K562 (cell line): ENCODE results near the gene MAPK8IP1. TPM values are rescaled to one million over a fixed set of nuclear protein-coding genes. Genes with fewer than 3 reads are reported as not detected.
A peak's percentile ranks its signal among the peaks of the same experiment; 100 is the strongest.

Experiments used
- ATAC-seq: fragments of 200-7000 bp; cut with Tn5 transposase; 3 replicates; pipeline ENCODE4 v1.9.1; 2020; ENCODE audit warnings: moderate library complexity
- BruUV-seq: library from RNA; stranded (reverse); fragments of 400-500 nt; replicated peaks from 2 replicates; lab custom pipeline; 2021; lab: Mats Ljungman, UMichigan
- CTCF ChIA-PET: fragments of 300-600 bp; formaldehyde crosslinking; extraction: SDS; loops from one replicate; lab custom pipeline; 2021; ENCODE audit warnings: low intra/inter-chr PET ratio; lab: Yijun Ruan, JAX
- POLR2A ChIA-PET: fragments of 300-600, 350-650 bp; sonication (Branson Sonifier 250); formaldehyde crosslinking; extraction: SDS; loops from one replicate; lab custom pipeline; 2021; ENCODE audit warnings: antibody characterized with exemption, inconsistent platforms; lab: Yijun Ruan, JAX
- DNase-seq, 4 experiments: peaks; one replicate each; pipeline versions ENCODE4 v3.0.0 to v3.0.0-alpha.2; 2011 to 2018; ENCODE audit warnings: low spot score in 3 of 4, mixed read lengths in 3 of 4; ENCODE audit errors: extremely low read depth in 1 of 4
- FAIRE-seq: peaks from 2 replicates; lab custom pipeline; 2011; peaks lifted over from hg19 to GRCh38; lab: Jason Lieb, UNC
- H2AFZ ChIP-seq: 2 replicates; pipeline ENCODE4 v1.6.0; 2011; ENCODE audit warnings: low read depth, low read length, control low read depth, inconsistent platforms
- H3K27ac ChIP-seq: fragments of 200-600 bp; 3 replicates; pipeline ENCODE4 v1.8.0; 2011; ENCODE audit warnings: low read depth, mild to moderate bottlenecking, control low read depth, inconsistent platforms, low read length, moderate library complexity, mixed read lengths; ENCODE audit errors: extremely low read depth
- H3K27me3 ChIP-seq, 2 experiments: fragments of 300-600 bp in 1 of 2; 2 replicates in 1 of 2; 3 replicates in 1 of 2; pipeline versions ENCODE4 v1.6.0 to v1.8.0; 2011; ENCODE audit warnings: inconsistent platforms in 2 of 2, low read length in 2 of 2, mild to moderate bottlenecking in 1 of 2, mixed read lengths in 1 of 2, moderate library complexity in 1 of 2; ENCODE audit not compliant: control insufficient read depth in 2 of 2, insufficient read depth in 2 of 2
- H3K36me3 ChIP-seq: fragments of 300-600 bp; 3 replicates; pipeline ENCODE4 v1.8.0; 2011; ENCODE audit warnings: mild to moderate bottlenecking, low read length, inconsistent platforms; ENCODE audit not compliant: control insufficient read depth, insufficient read depth
- H3K4me1 ChIP-seq, 2 experiments: fragments of 200-600 bp in 1 of 2; replicated peaks in 1 of 2; 2 replicates in 1 of 2; 3 replicates in 1 of 2; pipeline versions ENCODE4 v1.5.1 to v1.8.0; 2011; ENCODE audit warnings: inconsistent platforms in 2 of 2, low read length in 2 of 2, mild to moderate bottlenecking in 1 of 2, mixed read lengths in 1 of 2, moderate library complexity in 1 of 2; ENCODE audit not compliant: control insufficient read depth in 2 of 2, insufficient read depth in 2 of 2
- H3K4me2 ChIP-seq: 2 replicates; pipeline ENCODE4 v1.6.1; 2011; ENCODE audit warnings: low read length, control low read depth, inconsistent platforms, mixed read lengths; ENCODE audit not compliant: insufficient read depth
- H3K4me3 ChIP-seq: fragments of 200-600 bp; sonication (generic), shearing (Covaris generic); 2 replicates; pipeline ENCODE4 v1.5.1; 2016; ENCODE audit warnings: control low read depth, inconsistent platforms
- H3K79me2 ChIP-seq: fragments of 200-600 bp; 3 replicates; pipeline ENCODE4 v1.8.0; 2011; ENCODE audit warnings: low read length, inconsistent platforms; ENCODE audit not compliant: control insufficient read depth, insufficient read depth
- H3K9ac ChIP-seq, 2 experiments: 2 replicates each; pipeline versions ENCODE4 v1.6.0 to v1.6.1; 2011; ENCODE audit warnings: low read depth in 2 of 2, low read length in 2 of 2, control low read depth in 1 of 2, inconsistent platforms in 1 of 2, mild to moderate bottlenecking in 1 of 2, mixed read lengths in 1 of 2; ENCODE audit not compliant: insufficient read depth in 1 of 2
- H3K9me1 ChIP-seq: one replicate; pipeline ENCODE4 v1.6.0; 2011; ENCODE audit warnings: inconsistent platforms, mild to moderate bottlenecking, low read length, moderate library complexity; ENCODE audit not compliant: control insufficient read depth, insufficient read depth
- H3K9me3 ChIP-seq: replicated peaks from 2 replicates; pipeline ENCODE4 v1.5.1; 2011; ENCODE audit warnings: low read depth, low read length, inconsistent platforms; ENCODE audit not compliant: control insufficient read depth, insufficient read depth
- H4K20me1 ChIP-seq: replicated peaks from 2 replicates; pipeline ENCODE4 v1.6.1; 2011; ENCODE audit warnings: low read length, inconsistent platforms, mixed read lengths; ENCODE audit not compliant: control insufficient read depth, insufficient read depth
- BMI1 ChIP-seq: fragments of 150-350 bp; IDR thresholded peaks from 2 replicates; pipeline ENCODE4 v1.6.1; 2014; ENCODE audit warnings: low read length
- ETV6 ChIP-seq, 3 experiments: fragments of 150-350 bp in 1 of 3; sonication (generic) in 1 of 3; formaldehyde crosslinking in 1 of 3; IDR thresholded peaks; 2 replicates each; pipeline versions ENCODE4 v1.6.1 to v1.8.0; 2014 to 2022; ENCODE audit warnings: borderline replicate concordance in 2 of 3, low read depth in 2 of 3, antibody characterized with exemption in 1 of 3, low read length in 1 of 3, mild to moderate bottlenecking in 1 of 3, missing genetic modification reagents in 1 of 3
- PKNOX1 ChIP-seq: fragments of 450-650 bp; IDR thresholded peaks from 2 replicates; pipeline ENCODE4 v1.6.1; 2016
- TCF3 ChIP-seq: sonication (generic); formaldehyde crosslinking; IDR thresholded peaks from 2 replicates; pipeline ENCODE4 v1.4.0; 2020; ENCODE audit warnings: mild to moderate bottlenecking, missing genetic modification reagents
- WGBS: fragments of 100-300 bp; shearing (Covaris generic); methylation state at CpG from one replicate; pipeline ENCODE4 v1.1.6; 2016; ENCODE audit warnings: low coverage, mixed read lengths; ENCODE audit not compliant: insufficient coverage; ENCODE audit errors: missing lambda C conversion rate; 5-methylcytosine and 5-hydroxymethylcytosine counted together
- in situ Hi-C: fragments of 300-500 bp; cut with MboI; formaldehyde crosslinking; loops from 4 replicates; pipeline ENCODE4 v1.15.0; 2018; ENCODE audit warnings: inconsistent platforms, mixed read lengths
- intact Hi-C: fragments of 100-400 bp; cut with micrococcal nuclease; formaldehyde crosslinking; loops from 2 replicates; pipeline ENCODE4 v1.14.2; 2022
- polyA plus RNA-seq, 8 experiments: library from polyadenylated mRNA; depleted of rRNA in 4 of 8; stranded (reverse) in 5 of 8; unstranded in 3 of 8; fragments of >200 nt; fragmentation: Nextera tagmentation in 2 of 8; fragmentation: Illumina TruSeq in 1 of 8; extraction: Ambion mirVana in 2 of 8; extraction: Trizol in 1 of 8; gene quantifications; 2 replicates each; pipeline versions ENCODE4 v1.2.1 to v1.2.3, GENCODE V29; 2011 to 2014; ENCODE audit warnings: inconsistent platforms in 1 of 8, missing spikeins in 1 of 8
- total RNA-seq, 7 experiments: library from RNA; depleted of rRNA in 6 of 7; stranded (reverse); fragments of >200 nt in 6 of 7; fragmentation: Illumina TruSeq in 2 of 7; extraction: Trizol in 2 of 7; gene quantifications; 2 replicates each; pipeline versions ENCODE4 v1.2.1 to v1.2.3, GENCODE V29; 2011 to 2021; ENCODE audit warnings: low replicate concordance in 1 of 7

MAPK8IP1 gene
- total and polyA plus RNA-seq, 9 of the 15 experiments (the other 6 are each of a cell fraction or from before 2014, with no cell fraction given) = 0.13 to 6.9 (median 2.5) TPM

- H3K9me3 ChIP-seq = no peaks in the 10 kb centered on the region
- WGBS = 42% methylated on average over 7 of the region's 7 CpGs
- H3K9ac ChIP-seq = peak overlapping the region in 1 of 2 experiments; percentile 93; a peak in 2 of 4 replicates
- peaks cover 23% of the 10 kb centered on the region; the same call in 2 of the 3 replicates for H3K36me3 ChIP-seq
- DNase-seq (no peak), ATAC-seq (no peak), FAIRE-seq (no peak)
- H3K4me3 ChIP-seq = peak overlapping the region; percentile 72
- H2AFZ ChIP-seq = peak overlapping the region; percentile 89
- ChIA-PET POLR2A (interaction anchor here (0.8 to 1.0 kb wide), 3 partner anchors 8 to 69 kb away, joined by 3 to 4 read pairs (median 3); no protein-coding TSS in a partner anchor), CTCF (no interaction called here)
- TF ChIP-seq PKNOX1 (no peak), BMI1 (no peak), TCF3 (CRISPR knock-in tag) (peak; percentile 3; the same call in 1 of the 2 replicates), ETV6 (IDR thresholded peaks at IDR 0.05; ENCODE audit: borderline replicate concordance in 1 of 2, low read depth in 2 of 2, low read length in 1 of 2) (no peak), ETV6 (CRISPR knock-in tag; IDR thresholded peaks at IDR 0.05; ENCODE audit: borderline replicate concordance) (no peak)
- in situ Hi-C loops (no loop called here), intact Hi-C loops (no loop called here)
- no peaks in the 10 kb centered on the region for H4K20me1 ChIP-seq
- no TSS peak for BruUV-seq
- H3K4me1 ChIP-seq = peaks cover 11 to 59% of the 10 kb centered on the region in 2 experiments
- H3K9me1 ChIP-seq = no peaks in the 10 kb centered on the region
- H3K27ac ChIP-seq = no peak overlapping the region
- H3K79me2 ChIP-seq = peaks cover 19% of the 10 kb centered on the region
- H3K27me3 ChIP-seq = no peaks in the 10 kb centered on the region
- H3K4me2 ChIP-seq = peak overlapping the region; percentile 94; the same call in 1 of the 2 replicates
Observed at GRCh38 chr11:45918962-45919675, 33.7 kb downstream of the MAPK8IP1 start.
